ENCODE results near the gene GNA12.

DNA sequence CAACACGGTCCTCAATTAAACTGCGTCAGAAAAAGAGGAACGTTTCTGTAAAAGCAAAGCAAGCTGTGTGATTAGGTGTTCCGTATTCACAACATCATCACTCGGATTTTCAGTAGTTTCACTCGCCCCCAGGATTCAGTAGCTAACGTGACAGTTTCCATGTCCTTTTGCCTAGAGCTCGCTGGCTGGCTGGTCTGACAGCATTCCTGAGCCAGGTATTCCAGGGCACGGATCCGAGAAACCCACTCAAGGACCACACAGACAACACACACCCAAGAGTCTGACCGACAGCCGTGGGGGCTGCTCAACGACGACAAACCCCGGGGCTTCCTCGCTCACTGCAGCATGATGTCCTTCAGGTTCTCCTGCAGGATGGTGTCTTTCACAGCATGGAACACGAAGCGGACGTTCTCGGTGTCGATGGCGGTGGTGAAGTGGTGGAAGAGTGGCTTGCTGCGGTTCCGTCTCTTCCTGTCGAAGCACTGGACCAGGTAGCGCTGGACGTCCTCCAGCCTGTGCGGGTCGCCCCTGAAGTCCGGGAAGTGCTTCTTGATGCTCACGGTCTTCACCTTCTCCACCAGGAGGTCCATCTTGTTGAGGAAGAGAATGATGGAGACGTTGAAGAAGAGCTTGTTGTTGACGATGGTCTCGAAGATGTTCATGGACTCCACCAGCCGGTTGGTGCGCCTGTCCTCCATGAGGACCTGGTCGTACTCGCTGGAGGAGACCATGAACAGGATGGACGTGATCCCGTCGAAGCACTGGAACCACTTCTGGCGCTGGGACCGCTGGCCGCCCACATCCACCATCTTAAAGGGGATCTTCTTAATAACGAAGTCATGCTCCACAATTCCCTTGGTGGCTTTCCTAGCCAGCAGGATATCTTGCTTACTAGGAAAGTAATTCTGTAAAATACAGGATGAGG, 113.0 kb downstream of the GNA12 start:
- TF ChIP-seq, protein P1, sequence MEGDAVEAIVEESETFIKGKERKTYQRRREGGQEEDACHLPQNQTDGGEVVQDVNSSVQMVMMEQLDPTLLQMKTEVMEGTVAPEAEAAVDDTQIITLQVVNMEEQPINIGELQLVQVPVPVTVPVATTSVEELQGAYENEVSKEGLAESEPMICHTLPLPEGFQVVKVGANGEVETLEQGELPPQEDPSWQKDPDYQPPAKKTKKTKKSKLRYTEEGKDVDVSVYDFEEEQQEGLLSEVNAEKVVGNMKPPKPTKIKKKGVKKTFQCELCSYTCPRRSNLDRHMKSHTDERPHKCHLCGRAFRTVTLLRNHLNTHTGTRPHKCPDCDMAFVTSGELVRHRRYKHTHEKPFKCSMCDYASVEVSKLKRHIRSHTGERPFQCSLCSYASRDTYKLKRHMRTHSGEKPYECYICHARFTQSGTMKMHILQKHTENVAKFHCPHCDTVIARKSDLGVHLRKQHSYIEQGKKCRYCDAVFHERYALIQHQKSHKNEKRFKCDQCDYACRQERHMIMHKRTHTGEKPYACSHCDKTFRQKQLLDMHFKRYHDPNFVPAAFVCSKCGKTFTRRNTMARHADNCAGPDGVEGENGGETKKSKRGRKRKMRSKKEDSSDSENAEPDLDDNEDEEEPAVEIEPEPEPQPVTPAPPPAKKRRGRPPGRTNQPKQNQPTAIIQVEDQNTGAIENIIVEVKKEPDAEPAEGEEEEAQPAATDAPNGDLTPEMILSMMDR (IDR thresholded peaks at IDR 0.05): no peak
- TF ChIP-seq EP300 (IDR thresholded peaks at IDR 0.05): no peak
- TF ChIP-seq POLR2A (IDR thresholded peaks at IDR 0.05): no peak
- no peak for TF ChIP-seq POLR2AphosphoS5 (IDR thresholded peaks at IDR 0.05)

All from gastroesophageal sphincter (tissue), 3 donors.